Activated T-helper 2 cell treated with anti-CD3 and anti-CD28 coated beads, Interferon-gamma antibody, Interleukin-2, Interleukin-4, amounts not matched to agents 10 μg/mL and 5 μg/mL and 100 μg/mL, durations not matched to agents 14 hours and 24 hours and 36 hours (primary cell): ENCODE measurements around the gene CLIC5. TPM values are rescaled to one million over a fixed set of nuclear protein-coding genes. Genes with fewer than 3 reads are reported as not detected.
A peak's percentile ranks its signal among the peaks of the same experiment; 100 is the strongest.

ENCODE experiments used
- DNase-seq: peaks from one replicate; pipeline ENCODE4 v3.0.0; 2021; ENCODE audit warnings: low spot score
- H3K27ac Mint-ChIP-seq: one replicate; pipeline ENCODE4 v1.8.0; 2021; ENCODE audit warnings: mixed read lengths
- H3K27me3 Mint-ChIP-seq: one replicate; pipeline ENCODE4 v1.8.0; 2021; ENCODE audit warnings: low read depth, mixed read lengths
- H3K36me3 Mint-ChIP-seq: one replicate; pipeline ENCODE4 v1.8.0; 2021; ENCODE audit warnings: low read depth, mixed read lengths
- H3K4me1 Mint-ChIP-seq: one replicate; pipeline ENCODE4 v1.8.0; 2021; ENCODE audit warnings: low read depth, mixed read lengths
- H3K4me3 Mint-ChIP-seq: one replicate; pipeline ENCODE4 v1.8.0; 2021; ENCODE audit warnings: low read depth, mild to moderate bottlenecking, moderate library complexity, mixed read lengths
- H3K9me3 Mint-ChIP-seq: one replicate; pipeline ENCODE4 v1.8.0; 2021; ENCODE audit warnings: mixed read lengths
- intact Hi-C: fragments of 100-400 bp; cut with micrococcal nuclease; formaldehyde crosslinking; loops from one replicate; pipeline ENCODE4 v1.15.1; 2023
- total RNA-seq: library from RNA; stranded (reverse); gene quantifications from 2 replicates; pipeline ENCODE4 v1.2.3, GENCODE V29; 2022

Gene CLIC5
- total RNA-seq, 1 donor from 2014 or later: 3.8 TPM

- intact Hi-C loops: no loop called here
- no peaks in the 10 kb centered on the region for H3K9me3 Mint-ChIP-seq
- DNase-seq: no peak
- no peak overlapping the region for H3K27ac Mint-ChIP-seq
- peaks cover 41% of the 10 kb centered on the region for H3K27me3 Mint-ChIP-seq
- peaks cover 8% of the 10 kb centered on the region for H3K4me1 Mint-ChIP-seq
- no peak overlapping the region for H3K4me3 Mint-ChIP-seq
- H3K36me3 Mint-ChIP-seq: no peaks in the 10 kb centered on the region
These were observed 9.9 kb upstream of the CLIC5 start for GRCh38 chr6:46025573-46025972.

- H3K27me3 Mint-ChIP-seq: peaks cover 38% of the 10 kb centered on the region
- H3K4me3 Mint-ChIP-seq: no peak overlapping the region
- DNase-seq: no peak
- H3K9me3 Mint-ChIP-seq: no peaks in the 10 kb centered on the region
- H3K36me3 Mint-ChIP-seq: no peaks in the 10 kb centered on the region
- no peak overlapping the region for H3K27ac Mint-ChIP-seq
- intact Hi-C loops: no loop called here
- H3K4me1 Mint-ChIP-seq: peaks cover 8% of the 10 kb centered on the region
These were observed 8.6 kb upstream of the CLIC5 start for GRCh38 chr6:46024124-46024769.

GRCh38 chr6:46023216-46023915 lies 7.7 kb upstream of the CLIC5 start:
- no peak for DNase-seq
- Mint-ChIP-seq H3K4me3 (no peak overlapping the region), H3K4me1 (peaks cover 8% of the 10 kb centered on the region), H3K9me3 (no peaks in the 10 kb centered on the region), H3K36me3 (no peaks in the 10 kb centered on the region), H3K27me3 (peaks cover 36% of the 10 kb centered on the region), H3K27ac (no peak overlapping the region)
- intact Hi-C loops: no loop called here

- intact Hi-C loops: loop anchor here (1.0 kb wide), 1 partner anchor 11 kb away; no protein-coding TSS in a partner anchor
- H3K27ac Mint-ChIP-seq: no peak overlapping the region
- peaks cover 43% of the 10 kb centered on the region for H3K27me3 Mint-ChIP-seq
- no peaks in the 10 kb centered on the region for H3K36me3 Mint-ChIP-seq
- no peak for DNase-seq
- H3K4me1 Mint-ChIP-seq: peaks cover 8% of the 10 kb centered on the region
- no peak overlapping the region for H3K4me3 Mint-ChIP-seq
- H3K9me3 Mint-ChIP-seq: no peaks in the 10 kb centered on the region
These were observed 6.7 kb upstream of the CLIC5 start for GRCh38 chr6:46022106-46022948.

- H3K27me3 Mint-ChIP-seq: peaks cover 31% of the 10 kb centered on the region
- intact Hi-C loops: loop anchor here (10.0 kb wide), 3 partner anchors 183 to 1363 kb away; no protein-coding TSS in a partner anchor
- peaks cover 5% of the 10 kb centered on the region for H3K9me3 Mint-ChIP-seq
- no peak overlapping the region for H3K4me3 Mint-ChIP-seq
- H3K36me3 Mint-ChIP-seq: no peaks in the 10 kb centered on the region
- DNase-seq: no peak
- H3K4me1 Mint-ChIP-seq: peaks cover 35% of the 10 kb centered on the region
- no peak overlapping the region for H3K27ac Mint-ChIP-seq
These were observed 2.1 kb upstream of the CLIC5 start for GRCh38 chr6:46017726-46018125.

- intact Hi-C loops: loop anchor here (10.0 kb wide), 3 partner anchors 181 to 1361 kb away; no protein-coding TSS in a partner anchor
- Mint-ChIP-seq H3K27ac (no peak overlapping the region), H3K9me3 (peaks cover 5% of the 10 kb centered on the region), H3K4me1 (peaks cover 42% of the 10 kb centered on the region), H3K36me3 (no peaks in the 10 kb centered on the region), H3K4me3 (peak overlapping the region; percentile 49), H3K27me3 (peaks cover 31% of the 10 kb centered on the region)
- no peak for DNase-seq
These were observed 476 bp upstream of the CLIC5 start for GRCh38 chr6:46016063-46016608.

GRCh38 chr6:46014511-46015118 lies 1.0 kb downstream of the CLIC5 start:
- intact Hi-C loops: loop anchor here (5.0 to 10.0 kb wide), 8 partner anchors 180 to 1360 kb away; no protein-coding TSS in a partner anchor
- Mint-ChIP-seq H3K4me3 (peak overlapping the region; percentile 78), H3K36me3 (no peaks in the 10 kb centered on the region), H3K27ac (peak overlapping the region; percentile 26), H3K4me1 (peaks cover 54% of the 10 kb centered on the region), H3K27me3 (peaks cover 28% of the 10 kb centered on the region), H3K9me3 (peaks cover 5% of the 10 kb centered on the region)
- peak; percentile 19 for DNase-seq

GRCh38 chr6:46014046-46014445 lies 1.6 kb downstream of the CLIC5 start:
- peak overlapping the region; percentile 78 for H3K4me3 Mint-ChIP-seq
- H3K27me3 Mint-ChIP-seq: peaks cover 33% of the 10 kb centered on the region
- peak overlapping the region; percentile 30 for H3K27ac Mint-ChIP-seq
- intact Hi-C loops: loop anchor here (5.0 to 10.0 kb wide), 8 partner anchors 179 to 1359 kb away; no protein-coding TSS in a partner anchor
- peaks cover 57% of the 10 kb centered on the region for H3K4me1 Mint-ChIP-seq
- peaks cover 5% of the 10 kb centered on the region for H3K9me3 Mint-ChIP-seq
- H3K36me3 Mint-ChIP-seq: no peaks in the 10 kb centered on the region
- no peak for DNase-seq

- Mint-ChIP-seq H3K27me3 (peaks cover 31% of the 10 kb centered on the region), H3K36me3 (no peaks in the 10 kb centered on the region), H3K4me3 (peak overlapping the region; percentile 78), H3K27ac (peak overlapping the region; percentile 30), H3K9me3 (peaks cover 5% of the 10 kb centered on the region), H3K4me1 (peaks cover 57% of the 10 kb centered on the region)
- intact Hi-C loops: loop anchor here (5.0 to 10.0 kb wide), 8 partner anchors 179 to 1359 kb away; no protein-coding TSS in a partner anchor
- DNase-seq: no peak
These were observed 2.0 kb downstream of the CLIC5 start for GRCh38 chr6:46013639-46014038.

- Mint-ChIP-seq H3K36me3 (no peaks in the 10 kb centered on the region), H3K4me3 (no peak overlapping the region), H3K9me3 (peaks cover 5% of the 10 kb centered on the region), H3K27me3 (peaks cover 30% of the 10 kb centered on the region), H3K4me1 (peaks cover 61% of the 10 kb centered on the region), H3K27ac (no peak overlapping the region)
- intact Hi-C loops: loop anchor here (5.0 to 10.0 kb wide), 8 partner anchors 178 to 1358 kb away; no protein-coding TSS in a partner anchor
- DNase-seq: no peak
These were observed 2.8 kb downstream of the CLIC5 start for GRCh38 chr6:46012834-46013233.

- DNase-seq: peak; percentile 75
- no peaks in the 10 kb centered on the region for H3K9me3 Mint-ChIP-seq
- H3K4me3 Mint-ChIP-seq: peak overlapping the region; percentile 30
- H3K36me3 Mint-ChIP-seq: no peaks in the 10 kb centered on the region
- peaks cover 24% of the 10 kb centered on the region for H3K27me3 Mint-ChIP-seq
- H3K27ac Mint-ChIP-seq: peak overlapping the region; percentile 80
- H3K4me1 Mint-ChIP-seq: peaks cover 58% of the 10 kb centered on the region
- intact Hi-C loops: loop anchor here (1.0 to 10.0 kb wide), 13 partner anchors 11 to 1357 kb away; partner anchors contain the start of gene ENPP4
These were observed 4.2 kb downstream of the CLIC5 start for GRCh38 chr6:46011188-46012085.
